GM21367 (cell line): Measurements from ENCODE around the gene CDCA7.
"Not testable (repeated sequence)": the region's sequence is repeated elsewhere in the genome, so short reads cannot be mapped to it uniquely, and the experiment has no call there.

Experiments
- ATAC-seq: cut with Tn5 transposase; IDR thresholded peaks from one replicate; pipeline ENCODE4 v1.9.1; 2021; ENCODE audit not compliant: unreplicated experiment

CDCA7 gene

DNA sequence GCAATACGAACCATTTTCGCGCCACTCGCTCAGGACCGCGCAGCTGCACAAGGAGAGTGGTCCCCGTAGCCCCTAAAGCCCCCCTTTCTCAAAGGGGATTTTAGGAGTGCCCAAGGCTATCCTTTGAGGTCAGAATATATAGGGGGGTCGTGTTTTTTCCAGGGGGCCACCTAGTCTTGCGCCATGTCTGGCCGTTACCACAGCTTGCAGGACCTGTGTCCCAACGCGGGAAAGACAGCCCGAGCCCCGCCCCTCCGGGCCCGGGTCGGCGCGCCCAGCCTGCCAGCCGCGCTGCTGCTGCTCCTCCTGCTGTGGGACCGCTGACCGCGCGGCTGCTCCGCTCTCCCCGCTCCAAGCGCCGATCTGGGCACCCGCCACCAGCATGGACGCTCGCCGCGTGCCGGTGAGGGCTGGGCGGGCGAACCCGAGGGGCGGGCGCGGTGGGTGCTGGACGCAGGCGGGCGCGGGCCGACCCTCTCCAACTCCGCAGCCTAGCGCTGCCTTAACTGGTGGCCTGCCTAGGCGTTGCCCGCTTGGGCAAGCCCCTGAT lies at the start of gene CDCA7:
Gene CDCA7 (plus strand): TSS at position 291 of the 550 bp plus-strand sequence. CDS start 92 bp downstream, at position 383.
- peak; percentile 53 for ATAC-seq

DNA sequence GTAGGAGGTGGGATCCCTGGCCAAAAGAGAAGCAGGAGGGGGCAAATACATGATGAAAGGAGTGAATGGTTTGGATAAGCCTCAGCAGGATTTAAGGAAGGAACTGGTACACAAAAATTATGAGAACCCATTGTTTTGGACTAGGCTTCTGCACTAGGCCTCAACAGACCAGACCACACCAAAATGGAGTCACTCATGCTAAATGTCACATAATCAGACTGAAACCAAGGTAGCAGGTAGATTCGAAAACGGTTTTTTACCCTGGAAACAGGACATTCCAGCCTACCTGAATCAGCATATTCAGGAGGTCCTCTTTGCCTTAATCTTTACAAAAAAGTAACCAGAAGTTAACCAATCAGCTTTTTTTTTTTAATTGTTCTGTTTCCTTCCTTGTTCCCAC lies 49.4 kb upstream of the CDCA7 start:
- ATAC-seq: no peak

DNA sequence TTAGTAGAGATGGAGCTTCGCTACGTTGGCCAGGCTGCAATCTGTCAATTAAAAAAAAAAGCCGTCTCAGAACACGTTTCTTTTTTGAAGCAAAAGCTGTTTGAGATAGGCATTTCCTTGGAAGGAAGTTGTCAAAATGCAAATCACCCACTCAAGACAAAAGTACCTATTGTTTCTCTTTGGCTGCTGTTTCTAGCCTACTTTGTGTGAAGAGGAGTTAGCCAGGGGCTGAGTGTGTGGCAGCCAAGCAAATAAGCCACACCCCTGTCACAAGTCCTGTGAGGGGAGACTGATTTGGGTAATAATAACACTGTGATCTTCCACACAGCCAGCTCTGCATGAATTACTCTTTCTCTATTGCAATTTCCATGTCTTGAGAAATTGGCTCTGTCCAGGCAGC lies 47.4 kb upstream of the CDCA7 start:
- ATAC-seq: peak; percentile 81

DNA sequence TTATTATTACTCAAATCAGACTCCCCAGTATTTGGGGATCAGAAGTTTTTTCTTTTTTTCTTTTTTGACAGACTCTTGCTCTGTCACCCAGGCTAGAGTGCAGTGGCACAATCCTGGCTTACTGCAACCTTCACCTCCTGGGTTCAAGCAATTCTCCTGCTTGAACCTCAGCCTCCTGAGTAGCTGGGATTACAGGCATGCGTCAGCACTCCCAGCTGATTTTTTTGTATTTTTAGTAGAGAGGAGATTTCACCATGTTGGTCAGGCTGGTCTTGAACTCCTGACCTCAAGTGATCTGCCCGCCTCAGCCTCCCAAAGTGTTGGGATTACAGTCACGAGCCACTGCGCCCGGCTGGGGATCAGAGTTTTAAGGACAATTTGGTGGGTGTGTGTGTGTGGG lies 45.3 kb upstream of the CDCA7 start:
- ATAC-seq: not testable (repeated sequence)

DNA sequence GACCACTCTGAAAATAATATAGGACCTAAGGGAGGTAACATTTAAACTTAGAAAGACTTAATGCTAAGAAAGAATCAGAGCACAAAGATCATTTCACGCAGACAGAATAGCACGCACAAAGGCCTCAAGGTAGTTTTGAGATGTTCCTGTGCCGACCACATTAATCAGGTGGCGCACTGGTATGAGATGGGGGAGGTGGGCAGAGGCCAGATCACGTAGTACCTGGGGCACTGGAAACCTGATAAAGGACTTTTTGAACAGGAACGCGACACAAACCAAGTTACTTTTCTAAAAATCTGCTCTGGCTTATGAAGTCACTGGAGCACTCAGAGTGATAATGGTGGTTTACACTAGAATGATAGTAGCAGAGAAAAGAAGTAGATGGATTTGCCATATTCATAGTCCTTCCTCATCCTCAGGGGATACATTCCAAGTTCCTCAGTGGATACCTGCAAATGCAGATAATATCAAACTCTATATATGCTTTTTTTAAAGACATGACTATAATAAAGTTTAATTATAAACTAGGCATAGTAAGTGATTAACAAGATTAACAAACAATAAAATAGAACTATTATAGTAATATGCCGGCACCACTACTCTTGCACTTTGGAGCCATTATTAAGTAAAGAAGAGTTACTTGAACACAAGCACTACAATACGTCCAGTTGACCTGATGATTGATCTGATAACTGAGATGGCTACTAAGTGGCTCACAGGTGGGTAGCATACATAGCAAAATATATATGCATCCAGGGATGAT lies 42.6 kb upstream of the CDCA7 start:
- no peak for ATAC-seq

DNA sequence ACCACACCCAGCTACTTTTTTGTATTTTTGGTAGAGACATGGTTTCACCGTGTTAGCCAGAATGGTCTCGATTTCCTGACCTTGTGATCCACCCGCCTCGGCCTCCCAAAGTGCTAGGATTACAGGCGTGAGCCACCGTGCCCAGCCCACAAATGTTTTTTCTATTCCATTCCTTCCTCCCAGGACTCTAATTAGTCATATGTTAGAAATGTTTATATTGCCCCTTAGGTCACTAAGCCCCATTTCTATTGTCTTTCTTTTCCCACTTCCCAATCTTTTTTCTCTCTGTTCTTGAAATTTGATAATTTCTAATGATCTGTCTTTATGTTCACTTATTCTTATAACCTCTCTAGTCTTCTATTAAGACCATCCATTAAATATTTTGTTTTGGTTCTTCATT lies 31.3 kb upstream of the CDCA7 start:
- no peak for ATAC-seq

DNA sequence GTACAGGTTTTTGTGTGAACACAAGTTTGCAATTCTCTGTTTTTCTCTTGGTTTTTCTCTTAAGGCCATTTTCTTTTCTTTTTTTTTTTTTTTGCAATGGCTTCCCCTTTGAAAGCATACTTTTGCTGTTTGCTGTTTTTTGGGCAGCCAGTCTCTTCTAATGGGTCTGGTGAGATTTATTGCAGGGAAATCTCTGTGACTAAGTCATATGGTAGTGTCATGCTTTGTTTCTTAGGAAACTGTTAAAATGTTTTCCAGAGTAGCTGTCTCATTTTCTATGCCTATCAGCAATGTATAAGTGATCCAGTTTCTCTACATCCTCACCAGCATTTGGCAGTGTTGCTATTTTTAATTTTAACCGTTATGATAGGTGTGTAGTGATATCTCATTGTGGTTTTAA lies 27.9 kb upstream of the CDCA7 start:
- ATAC-seq: no peak

DNA sequence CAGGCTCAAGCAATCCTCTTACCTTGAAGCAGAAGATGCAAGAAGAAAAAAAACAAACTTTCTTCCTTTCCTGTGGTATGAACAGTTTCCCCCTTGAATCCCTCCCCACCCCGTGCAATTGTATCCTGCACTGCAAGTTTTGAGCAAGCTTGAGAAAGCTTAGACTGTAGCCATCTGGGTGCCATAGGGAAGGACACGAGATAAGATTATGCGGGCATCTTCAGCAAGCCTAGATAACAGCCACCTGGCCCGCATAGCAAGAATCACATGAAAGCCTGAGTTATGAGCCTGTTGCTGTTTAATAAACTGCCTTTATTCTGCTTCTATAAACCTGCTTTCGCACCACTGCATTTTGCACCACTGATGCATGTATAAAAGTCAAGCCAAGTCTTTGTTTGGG lies 27.3 kb upstream of the CDCA7 start:
- no peak for ATAC-seq

DNA sequence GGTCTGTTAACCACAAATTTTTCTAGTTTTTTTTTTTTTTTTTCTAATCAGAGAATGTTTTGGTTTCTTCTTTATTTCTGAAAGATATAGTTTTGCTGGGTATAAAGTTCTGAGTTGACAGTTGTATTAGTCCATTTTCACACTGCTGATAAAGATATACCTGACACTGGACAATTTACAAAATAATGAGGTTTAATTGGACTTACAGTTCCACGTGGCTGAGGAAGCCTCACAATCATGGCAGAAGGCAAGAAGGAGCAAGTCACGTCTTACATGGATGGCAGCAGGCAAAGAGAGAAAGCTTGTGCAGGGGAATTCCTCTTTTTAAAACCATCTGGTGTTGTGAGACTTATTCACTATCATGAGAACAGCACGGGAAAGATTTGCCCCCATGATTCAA lies 21.7 kb upstream of the CDCA7 start:
- ATAC-seq: not testable (repeated sequence)

DNA sequence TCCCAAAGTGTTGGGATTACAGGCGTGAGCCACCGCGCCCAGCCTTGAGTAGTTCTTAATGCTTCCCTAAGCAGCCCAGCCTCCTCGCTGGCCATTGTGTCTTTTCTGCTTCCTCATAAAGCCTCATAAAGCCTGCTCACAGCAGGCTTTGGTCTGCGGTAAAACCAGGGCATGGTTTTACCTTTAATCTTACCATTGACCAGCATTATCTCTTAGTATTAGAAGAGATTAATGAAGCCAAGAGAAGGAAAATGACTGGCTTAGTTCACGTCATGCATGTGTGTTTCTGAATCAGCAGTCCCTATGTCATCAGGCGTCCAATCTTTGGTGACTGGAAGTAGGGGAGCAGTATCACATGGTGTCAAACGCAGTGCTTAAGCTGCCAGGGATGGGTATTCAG lies 14.9 kb upstream of the CDCA7 start:
- ATAC-seq: no peak

DNA sequence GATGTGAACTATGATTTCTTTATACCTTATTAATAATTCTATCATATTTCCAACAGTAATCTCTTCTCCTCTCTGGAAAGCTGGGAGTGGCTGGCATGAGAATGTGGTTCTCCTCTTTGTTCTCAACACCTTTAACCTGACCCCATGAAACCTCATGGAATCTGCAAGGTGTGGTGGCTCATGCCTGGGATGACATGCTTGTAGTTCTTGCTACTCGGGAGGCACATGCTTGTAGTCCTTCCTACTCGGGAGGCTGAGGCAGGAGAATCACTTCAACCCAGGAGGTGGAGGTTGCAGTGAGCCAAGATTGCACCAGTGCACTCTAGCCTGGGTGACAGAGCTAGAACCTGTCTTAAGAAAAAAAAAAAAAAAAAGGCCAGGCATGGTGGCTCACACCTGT lies 10.8 kb upstream of the CDCA7 start:
- ATAC-seq: no peak

DNA sequence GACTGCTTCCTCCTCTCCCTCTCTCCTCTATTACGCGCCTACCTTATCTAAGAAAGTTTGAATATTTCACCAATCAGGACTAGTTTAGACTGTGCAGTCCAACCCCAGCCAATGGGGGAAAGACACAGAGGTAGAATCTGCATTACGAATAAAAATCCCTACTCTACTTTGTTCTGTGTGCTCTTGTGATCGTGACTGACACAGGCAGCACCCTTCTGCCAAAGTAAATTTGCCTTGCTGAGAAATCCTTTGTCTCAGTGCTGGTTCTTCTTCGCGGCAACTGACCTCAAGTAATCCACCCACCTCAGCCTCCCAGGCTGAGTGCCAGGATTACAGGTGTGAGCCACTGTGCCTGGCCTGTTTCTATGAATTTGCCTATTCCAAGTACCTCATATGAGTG lies 8.6 kb upstream of the CDCA7 start:
- ATAC-seq: no peak

DNA sequence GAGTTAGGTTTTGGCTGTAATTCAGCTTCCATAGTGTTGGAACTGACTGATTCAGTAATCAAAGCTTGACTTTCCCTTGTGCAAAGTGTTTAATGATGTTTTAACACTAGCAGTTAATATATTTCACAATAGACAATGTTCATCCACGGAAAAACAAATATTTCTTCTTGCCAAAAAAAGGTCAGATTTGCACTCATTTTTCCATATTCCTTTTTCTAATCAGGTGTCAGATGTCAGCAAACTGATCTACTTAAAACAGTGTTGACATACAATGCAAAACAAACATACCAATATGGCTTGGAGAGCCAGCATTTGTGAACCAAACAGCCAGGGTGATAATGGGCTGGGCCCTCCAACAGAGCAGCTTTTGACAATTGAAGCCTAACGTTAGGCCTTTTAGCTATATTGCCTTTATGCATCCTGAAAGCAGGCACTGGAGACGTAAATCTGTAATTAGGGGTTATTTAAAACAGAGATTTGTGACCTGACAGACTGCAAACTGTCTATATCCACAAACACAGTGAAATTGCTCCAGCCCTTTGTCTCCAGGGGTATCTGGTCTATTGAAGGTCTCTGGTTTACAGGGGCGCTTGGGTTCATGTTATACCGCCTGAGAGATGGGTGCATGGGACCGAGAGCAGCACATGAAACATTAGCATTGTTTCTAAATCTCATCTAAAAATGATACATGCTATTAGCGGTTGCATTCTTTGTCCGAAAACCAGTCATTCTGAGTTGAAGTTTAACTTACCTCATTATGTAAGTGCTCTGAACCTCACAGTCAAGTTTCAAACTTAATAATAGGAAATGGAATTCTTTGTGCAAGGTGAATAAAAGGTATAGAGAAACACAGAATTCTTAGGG lies 7.1 kb upstream of the CDCA7 start:
- ATAC-seq: no peak

DNA sequence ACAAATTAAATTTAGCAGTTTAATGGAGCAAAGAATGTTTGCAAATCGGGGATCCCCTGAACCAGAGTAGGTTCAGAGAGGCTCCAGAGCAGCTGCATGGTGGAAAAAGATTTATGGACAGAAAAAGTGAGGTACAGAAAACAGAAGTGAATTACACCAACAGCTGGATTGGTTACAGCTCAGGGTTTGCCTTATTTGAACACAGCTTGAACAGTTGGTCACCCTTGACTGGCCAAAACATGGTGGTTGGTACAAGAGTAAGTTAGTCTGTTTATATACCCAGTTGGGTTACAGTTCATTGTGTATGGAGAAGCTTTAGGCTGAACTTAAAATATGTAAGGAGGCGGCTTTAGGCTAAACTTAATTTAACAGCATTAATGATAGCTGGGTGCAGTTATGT lies 5.4 kb upstream of the CDCA7 start:
- ATAC-seq: no peak

DNA sequence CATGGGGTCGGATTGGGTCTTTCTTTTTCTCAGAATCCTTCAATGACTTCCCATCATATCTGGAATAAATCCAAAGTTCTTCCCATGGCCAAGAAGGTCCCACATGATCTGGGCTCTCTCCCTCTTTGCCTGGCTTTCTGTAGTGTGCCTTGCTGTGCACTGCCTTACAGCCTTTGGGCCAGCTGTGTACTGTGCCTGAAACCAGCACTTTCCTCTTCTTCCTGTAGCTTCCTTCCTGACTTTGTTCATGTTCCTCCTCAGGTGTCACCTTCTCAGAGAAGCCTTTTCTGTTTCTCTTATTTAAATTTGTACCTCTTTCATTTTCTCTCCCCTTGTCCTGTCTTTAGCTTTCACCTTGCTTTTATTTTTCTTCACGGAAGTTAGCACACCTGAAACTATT lies 4.3 kb upstream of the CDCA7 start:
- no peak for ATAC-seq

DNA sequence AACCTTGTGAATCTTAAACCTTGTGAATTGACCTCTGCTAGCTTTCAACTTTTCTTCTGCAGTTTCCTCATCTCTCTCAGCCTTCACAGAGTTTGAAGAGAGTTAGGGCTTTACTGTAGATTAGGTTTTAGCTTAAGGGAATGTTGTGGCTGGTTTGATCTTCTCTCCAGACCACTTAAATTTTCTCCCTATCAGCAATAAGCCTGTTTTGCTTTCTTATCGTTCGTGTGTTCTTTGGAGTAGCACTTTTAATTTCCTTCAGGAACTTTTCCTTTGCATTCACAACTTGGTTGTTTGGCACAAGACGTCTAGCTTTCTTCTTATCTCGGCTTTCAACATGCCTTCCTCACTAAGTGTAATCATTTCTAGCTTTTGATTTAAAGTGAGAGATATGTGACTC lies 2.8 kb upstream of the CDCA7 start:
- no peak for ATAC-seq

DNA sequence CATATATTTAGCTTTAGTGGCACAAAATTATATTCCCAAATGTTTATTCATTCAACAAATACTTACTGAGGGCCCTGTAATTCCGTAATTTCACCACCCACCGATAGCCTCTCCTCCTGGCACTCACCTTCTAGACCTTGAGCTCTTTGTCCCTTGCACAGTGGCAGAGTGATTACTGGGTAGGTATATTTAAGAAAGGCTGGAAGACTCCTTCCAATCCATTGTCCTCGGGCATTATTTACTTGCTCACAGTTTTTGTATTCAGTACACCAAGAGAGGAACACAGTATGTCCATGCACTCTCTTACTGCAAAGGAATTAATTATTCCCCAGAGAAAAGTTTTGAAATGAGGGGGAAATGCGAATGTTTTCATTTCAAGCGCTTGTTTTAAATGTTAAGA lies 1.1 kb upstream of the CDCA7 start:
- no peak for ATAC-seq

DNA sequence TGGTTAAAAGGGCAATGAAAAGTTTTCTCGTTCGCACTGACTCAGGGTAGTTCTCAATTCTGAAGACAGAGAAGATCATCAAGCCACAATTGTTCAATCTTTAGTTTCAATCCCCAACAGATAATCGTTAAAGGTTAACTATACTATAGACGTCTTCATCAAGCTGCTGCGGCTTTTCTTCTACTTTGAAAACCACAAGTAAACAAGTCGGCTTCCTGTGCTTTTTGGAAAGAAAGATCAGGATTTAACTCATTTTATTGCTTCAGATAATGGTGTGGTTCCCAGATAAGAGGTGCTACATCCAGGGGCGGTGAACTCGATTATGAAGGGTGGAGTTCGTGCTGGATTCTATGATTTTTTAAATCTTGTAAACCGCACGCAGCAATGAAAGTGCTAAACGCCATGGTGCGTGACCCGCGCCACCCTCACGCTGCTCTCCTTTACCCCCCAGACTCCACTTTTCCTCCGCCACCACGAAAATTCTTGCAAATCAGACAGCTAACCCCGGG lies 545 bp upstream of the CDCA7 start:
- ATAC-seq: peak; percentile 16

DNA sequence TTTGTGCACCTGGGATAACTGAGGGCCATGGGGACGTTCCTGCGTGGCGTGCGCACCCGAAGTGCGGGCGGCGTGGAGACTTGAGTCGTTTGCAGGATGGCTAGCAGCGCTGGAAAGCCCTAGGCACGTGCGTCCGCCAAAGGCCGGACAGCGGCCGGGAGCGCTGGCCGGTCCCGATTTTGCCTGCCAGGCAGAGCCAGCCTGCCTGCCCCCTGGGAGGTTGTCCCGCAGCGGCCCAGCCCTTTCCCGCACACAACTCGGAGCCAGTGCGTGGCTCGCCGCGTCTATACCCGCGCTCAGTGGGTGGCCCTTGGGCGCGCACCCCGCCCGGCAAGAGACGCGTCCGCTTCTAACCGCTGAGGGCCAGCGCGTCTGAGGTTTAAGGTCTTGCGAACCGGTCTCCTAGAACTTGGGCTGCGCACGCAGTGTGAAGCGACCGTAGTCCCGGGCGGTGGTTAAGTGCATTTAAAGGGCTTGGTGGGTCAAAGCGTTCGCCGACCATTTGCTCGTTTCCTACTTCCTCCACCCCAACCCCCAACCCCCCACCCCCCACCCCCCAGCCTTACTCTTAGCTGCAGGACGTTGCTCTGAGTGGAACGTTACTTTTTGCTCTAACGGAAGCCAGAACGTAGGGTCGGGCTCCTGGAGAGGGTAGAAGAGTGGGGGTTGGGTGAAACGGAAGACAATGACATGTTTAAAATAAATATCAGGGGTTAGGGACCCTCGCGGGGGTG lies 627 bp downstream of the CDCA7 start:
- peak; percentile 30 for ATAC-seq

DNA sequence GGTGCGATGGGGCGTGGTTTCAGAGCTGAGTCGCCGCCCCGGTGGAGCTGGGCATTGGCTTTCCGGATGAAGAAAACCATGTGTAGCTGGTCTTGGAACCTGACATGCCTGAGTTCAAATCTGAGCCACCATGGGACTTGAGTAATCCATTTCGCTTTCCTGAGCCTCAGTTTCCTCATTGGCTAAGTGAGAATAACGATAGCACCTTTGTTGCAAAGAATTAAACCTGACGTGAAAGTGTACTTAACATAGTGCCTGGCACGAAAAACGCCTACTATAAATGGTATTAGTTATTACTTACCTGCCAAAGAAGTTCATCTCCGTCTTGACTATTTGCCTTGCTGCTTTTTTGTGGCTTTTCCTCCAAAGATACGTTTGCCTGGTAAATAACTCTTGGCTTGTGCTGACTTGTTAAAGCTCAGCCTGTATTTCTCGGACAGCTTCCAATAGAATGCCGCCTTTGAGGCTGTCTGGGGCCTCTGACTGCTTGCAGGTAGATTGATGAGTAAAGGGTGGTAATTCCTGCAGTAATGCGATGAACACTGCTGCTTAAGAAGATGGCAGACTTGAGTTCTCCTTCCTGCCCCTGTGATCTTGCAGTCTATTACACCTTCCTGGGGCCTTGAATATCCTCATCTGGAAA lies 1.3 kb downstream of the CDCA7 start:
- ATAC-seq: no peak

DNA sequence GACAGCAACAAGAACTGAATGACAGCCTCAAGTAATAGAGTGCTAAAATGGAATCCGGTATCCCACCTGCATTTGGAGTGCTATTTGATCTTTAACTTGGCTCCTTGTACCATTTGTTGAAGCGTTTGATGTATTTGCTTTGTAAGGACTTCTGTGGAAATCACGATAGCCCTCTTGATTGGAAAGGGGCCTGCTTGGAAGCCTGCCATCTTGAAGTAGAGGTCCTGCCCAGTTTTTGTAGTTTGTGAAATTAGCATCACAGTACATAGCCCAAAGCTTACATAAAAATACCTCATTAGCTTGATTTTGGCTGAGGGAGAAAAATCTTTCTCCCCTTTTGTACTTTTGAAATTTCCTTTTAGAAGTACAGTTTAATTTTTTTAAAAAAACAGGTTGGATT lies 2.7 kb downstream of the CDCA7 start:
- no peak for ATAC-seq
